Parathyroid adenoma (tissue), 2 donors: Measurements from ENCODE around the gene KCNIP1.

Experiments used
- H2AFZ ChIP-seq: fragments of 300-600 bp; sonication (generic); one replicate; pipeline ENCODE4 v1.7.0; 2017; ENCODE audit warnings: antibody characterized with exemption, mild to moderate bottlenecking
- H3K27ac ChIP-seq: fragments of 300-600 bp; sonication (generic); one replicate; pipeline ENCODE4 v1.7.0; 2017
- H3K27me3 ChIP-seq: fragments of 300-600 bp; sonication (generic); one replicate; pipeline ENCODE4 v1.7.0; 2017; ENCODE audit warnings: low read length; ENCODE audit not compliant: control insufficient read depth, insufficient read depth
- H3K36me3 ChIP-seq: fragments of 300-600 bp; sonication (generic); one replicate; pipeline ENCODE4 v1.7.0; 2017; ENCODE audit warnings: low read length; ENCODE audit not compliant: control insufficient read depth, insufficient read depth
- H3K4me1 ChIP-seq: fragments of 300-600 bp; sonication (generic); one replicate; pipeline ENCODE4 v1.7.0; 2017; ENCODE audit warnings: control low read depth
- H3K4me2 ChIP-seq: fragments of 300-600 bp; sonication (generic); one replicate; pipeline ENCODE4 v1.7.0; 2017; ENCODE audit warnings: low read length
- H3K4me3 ChIP-seq: fragments of 300-600 bp; sonication (generic); one replicate; pipeline ENCODE4 v1.7.0; 2017; ENCODE audit warnings: low read depth, low read length
- H3K79me2 ChIP-seq: fragments of 300-600 bp; sonication (generic); one replicate; pipeline ENCODE4 v1.7.0; 2017; ENCODE audit warnings: control low read depth
- H3K9ac ChIP-seq: fragments of 300-600 bp; sonication (generic); one replicate; pipeline ENCODE4 v1.7.0; 2017; ENCODE audit warnings: mild to moderate bottlenecking
- H3K9me3 ChIP-seq: fragments of 300-600 bp; sonication (generic); one replicate; pipeline ENCODE4 v1.7.0; 2017; ENCODE audit warnings: low read length; ENCODE audit not compliant: control insufficient read depth
- CTCF ChIP-seq: fragments of 300-600 bp; sonication (generic); IDR thresholded peaks from one replicate; pipeline ENCODE4 v1.7.0; 2017; ENCODE audit warnings: antibody characterized with exemption, mild to moderate bottlenecking
- donor health status: primary hyperparathyroidism.

The KCNIP1 gene

GRCh38 chr5:170525470-170526211 lies 21.8 kb downstream of the KCNIP1 start:
- Histone ChIP-seq H3K4me2 (no peak overlapping the region), H2AFZ (no peak overlapping the region), H3K9me3 (no peaks in the 10 kb centered on the region), H3K36me3 (no peaks in the 10 kb centered on the region), H3K4me3 (no peak overlapping the region), H3K27me3 (no peaks in the 10 kb centered on the region), H3K9ac (no peak overlapping the region), H3K79me2 (peaks cover 3% of the 10 kb centered on the region), H3K27ac (no peak overlapping the region), H3K4me1 (peaks cover 29% of the 10 kb centered on the region)
- TF ChIP-seq CTCF: no peak

- H3K4me3 ChIP-seq: no peak overlapping the region
- peak overlapping the region; percentile 21 for H2AFZ ChIP-seq
- TF ChIP-seq CTCF: no peak
- peaks cover 3% of the 10 kb centered on the region for H3K79me2 ChIP-seq
- no peaks in the 10 kb centered on the region for H3K36me3 ChIP-seq
- H3K9ac ChIP-seq: no peak overlapping the region
- H3K4me2 ChIP-seq: no peak overlapping the region
- H3K27me3 ChIP-seq: no peaks in the 10 kb centered on the region
- H3K9me3 ChIP-seq: no peaks in the 10 kb centered on the region
- peaks cover 25% of the 10 kb centered on the region for H3K4me1 ChIP-seq
- no peak overlapping the region for H3K27ac ChIP-seq
Observed at GRCh38 chr5:170527991-170528390, 24.2 kb downstream of the KCNIP1 start.

- no peak for TF ChIP-seq CTCF
Observed at GRCh38 chr5:170528976-170529375, 25.2 kb downstream of the KCNIP1 start.

GRCh38 chr5:170532935-170533334 lies 29.1 kb downstream of the KCNIP1 start:
- H3K4me3 ChIP-seq: no peak overlapping the region
- no peak overlapping the region for H2AFZ ChIP-seq
- no peak overlapping the region for H3K27ac ChIP-seq
- peaks cover 5% of the 10 kb centered on the region for H3K79me2 ChIP-seq
- no peaks in the 10 kb centered on the region for H3K36me3 ChIP-seq
- no peak overlapping the region for H3K4me2 ChIP-seq
- no peaks in the 10 kb centered on the region for H3K9me3 ChIP-seq
- no peak overlapping the region for H3K9ac ChIP-seq
- no peaks in the 10 kb centered on the region for H3K27me3 ChIP-seq
- TF ChIP-seq CTCF: no peak
- H3K4me1 ChIP-seq: peaks cover 13% of the 10 kb centered on the region

More at GRCh38 chr5:170528976-170529375, 25.2 kb downstream of the KCNIP1 start:
- H3K4me1 ChIP-seq: peaks cover 24% of the 10 kb centered on the region
- no peaks in the 10 kb centered on the region for H3K9me3 ChIP-seq
- no peaks in the 10 kb centered on the region for H3K36me3 ChIP-seq
- peaks cover 3% of the 10 kb centered on the region for H3K79me2 ChIP-seq
- no peak overlapping the region for H3K4me3 ChIP-seq
- no peaks in the 10 kb centered on the region for H3K27me3 ChIP-seq
- H3K4me2 ChIP-seq: no peak overlapping the region
- no peak overlapping the region for H2AFZ ChIP-seq
- H3K27ac ChIP-seq: no peak overlapping the region
- H3K9ac ChIP-seq: no peak overlapping the region

GRCh38 chr5:170533383-170533782 lies 29.6 kb downstream of the KCNIP1 start:
- H3K79me2 ChIP-seq: peaks cover 5% of the 10 kb centered on the region
- no peaks in the 10 kb centered on the region for H3K9me3 ChIP-seq
- TF ChIP-seq CTCF: no peak
- H2AFZ ChIP-seq: no peak overlapping the region
- no peak overlapping the region for H3K9ac ChIP-seq
- H3K4me2 ChIP-seq: no peak overlapping the region
- peaks cover 8% of the 10 kb centered on the region for H3K4me1 ChIP-seq
- H3K27me3 ChIP-seq: no peaks in the 10 kb centered on the region
- H3K4me3 ChIP-seq: no peak overlapping the region
- H3K36me3 ChIP-seq: no peaks in the 10 kb centered on the region
- H3K27ac ChIP-seq: no peak overlapping the region
